Measurements from ENCODE around the gene ACTR2.
"Not testable (repeated sequence)": the region's sequence is repeated elsewhere in the genome, so short reads cannot be mapped to it uniquely, and the experiment has no call there.

The ACTR2 gene

DNA sequence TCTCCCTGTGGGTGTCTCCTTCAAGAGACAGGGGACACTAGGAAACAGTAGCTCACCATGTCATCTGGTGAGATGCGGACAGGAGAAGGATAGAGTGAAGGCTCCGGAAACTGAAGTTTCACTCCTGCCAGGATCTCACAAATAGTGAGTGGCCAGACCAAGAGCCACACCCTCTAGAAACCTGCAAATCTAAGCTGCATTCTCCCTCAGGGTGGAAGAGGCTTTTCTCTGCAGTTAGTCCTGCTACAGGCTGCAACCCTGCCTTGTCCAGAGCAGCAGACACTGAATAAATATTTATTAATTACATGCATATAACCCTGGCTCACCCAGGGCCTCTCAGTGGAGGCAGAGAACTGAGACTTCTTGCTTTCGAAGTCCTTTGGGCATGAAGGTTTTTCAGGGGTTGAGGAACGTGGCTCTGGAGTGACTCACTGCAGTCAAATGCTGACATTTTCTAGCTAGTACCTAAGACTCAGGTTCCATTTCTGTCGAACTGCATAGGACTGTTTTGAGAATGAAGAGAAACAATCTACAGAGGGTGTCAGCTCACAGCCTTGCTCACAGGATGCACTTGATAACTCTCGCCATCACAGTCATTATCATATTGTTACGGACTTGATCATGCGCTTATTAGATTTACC lies 87.3 kb downstream of the ACTR2 start:
- DNase-seq (ENCODE audit: low read depth) = no peak

DNA sequence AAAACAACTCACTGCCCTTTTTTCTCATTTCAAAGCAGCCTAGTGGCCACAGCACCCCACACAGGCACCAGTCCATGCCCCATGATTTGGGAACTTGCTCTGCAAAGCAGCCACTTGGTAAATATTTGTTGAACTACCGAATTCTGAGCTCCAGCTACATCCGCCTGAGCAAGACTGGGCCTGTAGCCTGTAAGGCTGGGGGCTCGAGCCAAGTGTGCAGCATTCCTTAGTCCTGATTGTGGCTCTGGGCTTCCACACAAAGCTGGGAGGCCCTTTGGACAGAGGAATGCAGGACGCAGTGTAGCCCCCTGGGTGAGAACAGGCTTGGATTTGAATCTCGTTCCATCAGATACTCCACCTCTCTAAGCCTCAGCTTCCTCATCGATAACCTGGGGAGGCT lies 88.4 kb downstream of the ACTR2 start:
- DNase-seq (ENCODE audit: low read depth) = no peak

DNA sequence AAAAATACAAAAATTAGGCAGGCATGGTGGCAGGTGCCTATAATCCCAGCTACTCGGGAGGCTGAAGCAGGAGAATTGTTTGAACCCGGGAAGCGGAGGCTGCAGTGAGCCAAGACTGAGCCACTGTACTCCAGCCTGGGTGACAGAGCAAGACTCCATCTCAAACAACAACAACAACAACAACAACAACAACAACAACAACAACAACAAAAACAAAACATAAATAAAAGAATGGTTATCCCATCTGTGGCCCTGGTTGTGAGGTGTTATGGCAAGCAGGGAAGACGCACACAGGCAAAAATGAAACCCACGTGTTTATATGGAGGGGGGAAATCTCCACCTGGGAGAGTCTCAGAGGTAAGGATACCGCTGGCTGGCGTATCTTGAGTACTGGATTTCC lies 89.7 kb downstream of the ACTR2 start:
- DNase-seq (ENCODE audit: low read depth) = not testable (repeated sequence)

DNA sequence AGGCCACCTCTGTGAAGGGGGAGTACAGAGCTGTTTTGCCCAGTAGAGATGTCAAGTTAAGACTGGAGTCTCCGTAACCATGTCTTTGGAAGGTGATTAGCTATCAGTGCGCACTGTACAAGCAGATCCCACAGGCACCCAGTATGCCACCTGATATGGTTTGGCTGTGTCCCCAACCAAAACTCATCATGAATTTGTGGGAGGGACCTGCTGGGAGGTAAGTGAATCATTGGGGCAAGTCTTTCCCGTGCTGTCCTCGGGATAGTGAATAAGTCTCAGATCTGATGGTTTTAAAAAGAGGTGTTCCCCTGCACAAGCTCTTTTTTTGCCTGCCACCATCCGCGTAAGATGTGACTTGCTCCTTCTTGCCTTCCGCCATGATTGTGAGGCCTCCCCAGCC lies 90.2 kb downstream of the ACTR2 start:
- DNase-seq (ENCODE audit: low read depth) = no peak

DNA sequence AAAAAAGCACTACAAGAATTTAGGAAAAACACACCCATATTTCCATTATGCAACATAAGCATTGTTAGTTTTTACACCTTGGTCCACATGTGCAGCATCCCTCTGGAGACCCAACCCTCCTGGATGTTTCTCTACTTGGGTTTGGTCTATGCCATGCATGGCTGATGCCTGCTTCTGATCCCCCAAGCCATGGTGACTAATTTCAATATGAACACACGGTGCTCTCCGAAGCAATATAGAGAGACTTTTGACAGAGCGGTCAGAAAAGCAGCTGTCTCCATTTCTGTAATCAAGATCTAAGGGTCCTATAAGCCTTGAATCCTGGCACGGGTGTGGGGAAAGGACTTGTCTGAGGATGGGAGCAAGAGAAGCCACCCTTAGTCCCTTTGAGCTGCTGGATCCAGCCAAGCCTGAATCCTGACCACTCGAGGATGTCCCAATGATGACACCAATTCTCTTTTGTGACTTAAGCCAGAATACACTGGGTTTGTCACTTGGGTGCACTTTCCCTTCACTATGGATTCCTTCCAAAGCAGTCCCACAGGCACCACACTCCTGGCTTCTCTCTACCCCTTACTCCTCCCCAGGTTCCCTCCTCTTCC lies 91.5 kb downstream of the ACTR2 start:
- DNase-seq (ENCODE audit: low read depth) = no peak

DNA sequence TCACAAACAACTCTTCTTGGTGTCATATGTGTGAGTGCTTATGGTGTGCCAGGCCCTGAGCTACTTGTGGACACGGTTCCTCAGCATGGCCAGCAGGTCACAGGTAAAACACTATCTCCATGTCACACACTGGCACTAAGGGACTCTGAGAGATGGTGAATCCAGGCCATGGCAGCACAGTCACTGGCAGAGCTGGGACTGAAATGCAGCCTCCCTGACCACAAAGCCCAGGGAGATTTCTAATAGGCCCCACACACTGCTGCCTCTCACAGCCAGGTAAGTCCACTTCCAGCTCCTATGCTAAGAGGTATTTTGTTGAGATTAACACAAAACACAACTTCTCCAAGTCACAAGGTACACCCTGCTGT lies 92.0 kb downstream of the ACTR2 start:
- DNase-seq (ENCODE audit: low read depth) = no peak

DNA sequence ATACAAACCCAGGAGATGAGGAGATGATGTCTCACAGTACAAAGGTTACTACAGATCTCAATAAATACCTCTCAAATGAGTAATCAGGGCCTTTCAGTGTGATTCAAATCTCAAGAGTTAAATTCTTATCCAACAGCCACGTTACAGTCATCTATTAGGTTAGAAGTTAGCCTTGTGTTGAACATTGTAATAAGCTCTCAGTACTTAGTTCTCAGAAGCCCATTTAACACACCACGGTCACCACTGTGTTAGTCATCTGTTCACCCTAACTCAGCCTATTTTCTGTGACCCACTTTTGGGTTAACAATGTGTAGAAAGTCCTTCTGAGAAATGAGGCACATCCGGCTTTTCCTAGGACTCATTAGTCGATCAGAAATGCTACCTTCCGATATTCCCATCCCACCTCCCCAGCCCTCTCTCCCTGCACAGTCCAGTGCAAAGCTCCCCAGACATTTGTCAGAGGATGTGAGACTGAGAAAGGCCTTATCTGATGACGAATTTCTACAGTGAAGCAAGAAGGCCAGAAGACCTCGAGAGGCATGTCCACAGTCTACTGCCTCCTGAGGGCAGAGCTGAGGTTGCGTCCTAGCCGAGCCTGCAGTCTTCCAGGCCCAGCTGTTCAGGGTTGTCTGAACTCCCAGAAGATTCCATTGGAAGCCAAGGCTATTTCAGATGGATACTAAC lies 92.6 kb downstream of the ACTR2 start:
- no peak for DNase-seq (ENCODE audit: low read depth)
